GM12878 (cell line): ENCODE results near the gene ETFRF1. TPM values are rescaled to one million over a fixed set of nuclear protein-coding genes. Genes with fewer than 3 reads are reported as not detected.

Experiments used
- ATAC-seq: fragments of 200-7000 bp; cut with Tn5 transposase; 3 replicates; pipeline ENCODE4 v1.9.1; 2020; ENCODE audit warnings: mild to moderate bottlenecking, moderate library complexity
- BruUV-seq: library from RNA; stranded (reverse); fragments of 400-500 nt; replicated peaks from 2 replicates; lab custom pipeline; 2021; lab: Mats Ljungman, UMichigan
- CTCF ChIA-PET: fragments of 300-600 bp; sonication (Branson Sonifier 250); formaldehyde crosslinking; extraction: SDS; loops from one replicate; lab custom pipeline; 2021; ENCODE audit warnings: inconsistent platforms; lab: Yijun Ruan, JAX
- POLR2A ChIA-PET: fragments of 350-600 bp; formaldehyde crosslinking; extraction: SDS; loops from one replicate; lab custom pipeline; 2021; ENCODE audit warnings: inconsistent platforms; lab: Charles Lee
- RAD21 ChIA-PET: fragments of 300-600 bp; sonication (Branson Sonifier 250); formaldehyde crosslinking; loops from one replicate; lab custom pipeline; 2023; ENCODE audit warnings: antibody characterized with exemption; ENCODE audit not compliant: unreplicated experiment; lab: Charles Lee
- SMC1A ChIA-PET: fragments of 300-600 bp; sonication (Branson Sonifier 250); formaldehyde crosslinking; loops from one replicate; lab custom pipeline; 2023; ENCODE audit not compliant: unreplicated experiment, uncharacterized antibody; lab: Charles Lee
- DNase-seq: peaks from one replicate; pipeline ENCODE4 v3.0.0-alpha.2; 2011; ENCODE audit warnings: low read depth, low spot score
- FAIRE-seq: peaks from 3 replicates; lab custom pipeline; 2011; peaks lifted over from hg19 to GRCh38; lab: Jason Lieb, UNC
- H2AFZ ChIP-seq: 2 replicates; pipeline ENCODE4 v1.6.0; 2011; ENCODE audit warnings: low read depth, low read length, control low read depth; ENCODE audit not compliant: control insufficient read depth
- H3K27ac ChIP-seq: 2 replicates; pipeline ENCODE4 v1.5.1; 2011; ENCODE audit warnings: control low read depth; ENCODE audit not compliant: control insufficient read depth, insufficient read depth
- H3K27me3 ChIP-seq, 2 experiments: replicated peaks in 1 of 2; 2 replicates each; pipeline versions ENCODE4 v1.6.0 to v1.6.1; 2011; ENCODE audit warnings: low read length in 1 of 2; ENCODE audit not compliant: control insufficient read depth in 2 of 2, insufficient read depth in 2 of 2
- H3K36me3 ChIP-seq, 2 experiments: 2 replicates each; pipeline ENCODE4 v1.5.1; 2011; ENCODE audit warnings: low read length in 1 of 2; ENCODE audit not compliant: control insufficient read depth in 2 of 2, insufficient read depth in 2 of 2
- H3K4me1 ChIP-seq: 2 replicates; pipeline ENCODE4 v1.6.1; 2011; ENCODE audit warnings: mild to moderate bottlenecking, low read length, moderate library complexity, mixed read lengths; ENCODE audit not compliant: control insufficient read depth, insufficient read depth
- H3K4me2 ChIP-seq: 2 replicates; pipeline ENCODE4 v1.6.0; 2011; ENCODE audit warnings: control low read depth; ENCODE audit not compliant: control insufficient read depth, insufficient read depth
- H3K4me3 ChIP-seq: fragments of 200-600 bp; sonication (generic); 2 replicates; pipeline ENCODE4 v1.5.1; 2016
- H3K79me2 ChIP-seq: 2 replicates; pipeline ENCODE4 v1.6.0; 2011; ENCODE audit warnings: low read length; ENCODE audit not compliant: control insufficient read depth, insufficient read depth
- H3K9ac ChIP-seq: 2 replicates; pipeline ENCODE4 v1.8.0; 2011; ENCODE audit warnings: low read length, control low read depth, mixed read lengths; ENCODE audit not compliant: control insufficient read depth, insufficient read depth
- H3K9me3 ChIP-seq: replicated peaks from 3 replicates; pipeline ENCODE4 v1.5.1; 2011; ENCODE audit warnings: mild to moderate bottlenecking, low read length; ENCODE audit not compliant: control insufficient read depth, insufficient read depth
- H4K20me1 ChIP-seq: 2 replicates; pipeline ENCODE4 v1.6.0; 2011; ENCODE audit not compliant: control insufficient read depth, insufficient read depth
- ASH2L ChIP-seq: fragments of 300-600, 200-600 bp; sonication (generic); IDR thresholded peaks from 2 replicates; pipeline ENCODE4 v1.6.1; 2017; ENCODE audit warnings: low read depth, mild to moderate bottlenecking, borderline replicate concordance
- BMI1 ChIP-seq: fragments of 450-650 bp; IDR thresholded peaks from 2 replicates; pipeline ENCODE4 v1.6.1; 2016; ENCODE audit warnings: mild to moderate bottlenecking, moderate library complexity, borderline replicate concordance
- CTCF ChIP-seq, 3 experiments: IDR thresholded peaks in 2 of 3; conservative IDR thresholded peaks in 1 of 3; 2 replicates each; pipeline ENCODE4 v1.5.1; 2011; ENCODE audit warnings: low read depth in 3 of 3, low read length in 3 of 3, mild to moderate bottlenecking in 3 of 3, control low read depth in 2 of 3, moderate library complexity in 2 of 3, inconsistent platforms in 1 of 3, mixed read lengths in 1 of 3; ENCODE audit not compliant: control insufficient read depth in 2 of 3, insufficient read depth in 1 of 3; ENCODE audit errors: extremely low read depth in 1 of 3
- ESRRA ChIP-seq: IDR thresholded peaks from 2 replicates; pipeline ENCODE4 v1.6.1; 2012; ENCODE audit warnings: mild to moderate bottlenecking, low read length, improper control_type of control experiment
- IRF5 ChIP-seq: fragments of 450-650 bp; IDR thresholded peaks from 2 replicates; pipeline ENCODE4 v1.6.1; 2017; ENCODE audit warnings: borderline replicate concordance
- RAD21 ChIP-seq: IDR thresholded peaks from 2 replicates; pipeline ENCODE4 v1.6.1; 2011; ENCODE audit warnings: mild to moderate bottlenecking, low read depth, low read length, moderate library complexity; ENCODE audit not compliant: insufficient read depth
- RAD51 ChIP-seq: fragments of 450-650 bp; IDR thresholded peaks from 2 replicates; pipeline ENCODE4 v1.6.1; 2016; ENCODE audit warnings: moderate library complexity, mild to moderate bottlenecking, inconsistent platforms
- SMAD5 ChIP-seq: IDR thresholded peaks from 2 replicates; pipeline ENCODE4 v1.6.1; 2016; ENCODE audit warnings: antibody characterized with exemption, low read depth
- SP1 ChIP-seq: IDR thresholded peaks from one replicate; pipeline ENCODE4 v1.6.1; 2011; ENCODE audit warnings: low read depth, low read length
- SREBF1 ChIP-seq: IDR thresholded peaks from 2 replicates; pipeline ENCODE4 v1.6.1; 2012; ENCODE audit warnings: mild to moderate bottlenecking, low read length
- WRNIP1 ChIP-seq: IDR thresholded peaks from 2 replicates; pipeline ENCODE4 v1.6.1; 2011; ENCODE audit warnings: low read depth, low read length, improper control_type of control experiment, borderline replicate concordance
- ZNF24 ChIP-seq: fragments of 450-650 bp; IDR thresholded peaks from 2 replicates; pipeline ENCODE4 v1.6.1; 2017; ENCODE audit warnings: antibody characterized with exemption, mild to moderate bottlenecking
- ZNF384 ChIP-seq: IDR thresholded peaks from 2 replicates; pipeline ENCODE4 v1.6.1; 2012; ENCODE audit warnings: low read depth, mild to moderate bottlenecking, low read length, improper control_type of control experiment, borderline replicate concordance
- WGBS: methylation state at CpG from one replicate; pipeline ENCODE4 v1.1.6; 2016; ENCODE audit warnings: low lambda C conversion rate; ENCODE audit not compliant: insufficient replicate concordance, insufficient coverage; ENCODE audit errors: missing lambda C conversion rate; 5-methylcytosine and 5-hydroxymethylcytosine counted together
- in situ Hi-C: fragments of 300-500 bp; cut with MboI; formaldehyde crosslinking; loops from 9 replicates; pipeline ENCODE4 v1.14.3; 2018; ENCODE audit warnings: mixed read lengths
- intact Hi-C: fragments of 100-400 bp; cut with micrococcal nuclease; formaldehyde crosslinking; loops from one replicate; pipeline ENCODE4 v1.14.2; 2022; ENCODE audit not compliant: unreplicated experiment
- polyA plus RNA-seq, 11 experiments: library from polyadenylated mRNA; depleted of rRNA in 4 of 11; unstranded in 6 of 11; stranded (reverse) in 5 of 11; fragments of >200 nt; fragmentation: Nextera tagmentation in 4 of 11; fragmentation: Illumina TruSeq in 1 of 11; extraction: Ambion mirVana in 4 of 11; extraction: Trizol in 1 of 11; gene quantifications; 1 replicate in 1 of 11; 2 replicates in 10 of 11; pipeline versions ENCODE4 v1.2.1 to v1.2.3, GENCODE V29; 2011 to 2016; ENCODE audit warnings: inconsistent platforms in 2 of 11, missing spikeins in 2 of 11, low read depth in 1 of 11
- total RNA-seq, 4 experiments: library from RNA; depleted of rRNA in 3 of 4; stranded (reverse); fragments of >200 nt in 3 of 4; fragmentation: Illumina TruSeq in 1 of 4; extraction: Trizol in 1 of 4; gene quantifications; 2 replicates each; pipeline versions ENCODE4 v1.2.1 to v1.2.3, GENCODE V29; 2013 to 2021

The ETFRF1 gene
- total and polyA plus RNA-seq, 10 of the 15 experiments (the other 5 are each of a cell fraction or from before 2014, with no cell fraction given): 9.9 to 59.6 (median 26.2) TPM

GRCh38 chr12:25202137-25202536 is 7.1 kb downstream of the ETFRF1 start (continued):
- TF ChIP-seq BMI1: no peak
- TF ChIP-seq, all 136 proteins: peak for 0

DNA sequence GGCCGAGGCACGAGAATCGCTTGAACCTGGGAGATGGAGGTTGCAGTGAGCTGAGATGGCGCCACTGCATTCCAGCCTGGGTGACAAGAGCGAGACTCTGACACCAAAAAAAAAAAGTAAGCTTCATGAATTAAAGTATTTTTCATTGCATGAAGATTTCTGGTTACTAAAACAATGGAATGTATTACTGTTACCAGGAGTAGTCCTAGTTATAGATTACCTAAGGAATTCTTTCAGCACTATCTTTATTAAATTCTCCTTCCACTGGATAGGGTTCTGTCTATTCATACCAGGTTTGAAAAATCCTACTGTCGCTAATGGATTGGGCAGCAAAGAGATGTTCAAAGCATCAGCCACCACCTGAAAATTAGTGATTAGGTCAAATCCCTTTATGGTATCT is 12.4 kb downstream of the ETFRF1 start:
- no peaks in the 10 kb centered on the region for H3K4me1 ChIP-seq
- CTCF ChIA-PET: no interaction called here
- H2AFZ ChIP-seq: no peak overlapping the region
- peaks cover 0 to 3% of the 10 kb centered on the region in 2 experiments; a peak in 1 of 4 replicates for H3K36me3 ChIP-seq
- FAIRE-seq (no peak), ATAC-seq (no peak), DNase-seq (no peak)
- in situ Hi-C loops: no loop called here
- no peaks in the 10 kb centered on the region for H3K9me3 ChIP-seq
- POLR2A ChIA-PET: interaction anchor here (0.6 kb wide), 1 partner anchor 1297 kb away, joined by 3 read pairs; no protein-coding TSS in a partner anchor
- TF ChIP-seq WRNIP1 (no peak), SREBF1 (no peak), RAD21 (no peak), CTCF (IDR thresholded peaks at IDR 0.05 in 2 of 3, conservative IDR thresholded peaks at IDR 0.05 in 1 of 3; ENCODE audit: control insufficient read depth in 2 of 3, extremely low read depth in 1 of 3, insufficient read depth in 1 of 3, low read depth in 3 of 3, low read length in 3 of 3) (no peak), ASH2L (no peak), ESRRA (no peak), SP1 (no peak), BMI1 (no peak), SMAD5 (no peak), RAD51 (no peak), ZNF384 (no peak), ZNF24 (no peak), IRF5 (no peak)
- no peaks in the 10 kb centered on the region for H3K79me2 ChIP-seq
- no peaks in the 10 kb centered on the region for H4K20me1 ChIP-seq
- no peak overlapping the region for H3K27ac ChIP-seq
- SMC1A ChIA-PET: interaction anchor here (0.6 to 1.7 kb wide), 2 partner anchors 10 to 198 kb away, joined by 3 to 4 read pairs; no protein-coding TSS in a partner anchor
- no peak overlapping the region for H3K4me2 ChIP-seq
- no TSS peak for BruUV-seq
- WGBS: 96% methylated on average over 6 of the region's 6 CpGs
- intact Hi-C loops: no loop called here
- H3K9ac ChIP-seq: no peak overlapping the region
- RAD21 ChIA-PET: no interaction called here
- H3K4me3 ChIP-seq: no peak overlapping the region
- H3K27me3 ChIP-seq: no peaks in the 10 kb centered on the region
